ENCODE data around the gene PTPRD.

Gene PTPRD

GRCh38 chr9:8356406-8356805 is 2256.4 kb downstream of the PTPRD start:
- Histone ChIP-seq H3K79me2 (ENCODE audit: insufficient read depth, low read length) (no peaks in the 10 kb centered on the region), H3K36me3 (ENCODE audit: low read length) (no peaks in the 10 kb centered on the region), H3K4me3 (ENCODE audit: insufficient read depth, low read length, poor library complexity, severe bottlenecking) (no peak overlapping the region), H3K27me3 (ENCODE audit: low read length) (no peaks in the 10 kb centered on the region), H3K9ac (ENCODE audit: low read length) (no peak overlapping the region), H4K20me1 (ENCODE audit: low read depth, low read length) (no peaks in the 10 kb centered on the region), H2AFZ (ENCODE audit: low read depth, low read length, severe bottlenecking) (no peak overlapping the region), H3K9me2 (replicated peaks; ENCODE audit: insufficient read depth, low read length) (no peaks in the 10 kb centered on the region), H3F3A (ENCODE audit: insufficient read depth) (no peaks in the 10 kb centered on the region), H3K9me3 (ENCODE audit: insufficient read depth, low read length) (no peaks in the 10 kb centered on the region), H3K4me2 (ENCODE audit: low read depth, low read length, poor library complexity, severe bottlenecking) (no peak overlapping the region), H3K27ac (ENCODE audit: low read depth, low read length) (no peak overlapping the region)
- TF ChIP-seq EZH2phosphoT487 (conservative IDR thresholded peaks at IDR 0.05; ENCODE audit: low read length), result no peak
- TF ChIP-seq, protein P1, sequence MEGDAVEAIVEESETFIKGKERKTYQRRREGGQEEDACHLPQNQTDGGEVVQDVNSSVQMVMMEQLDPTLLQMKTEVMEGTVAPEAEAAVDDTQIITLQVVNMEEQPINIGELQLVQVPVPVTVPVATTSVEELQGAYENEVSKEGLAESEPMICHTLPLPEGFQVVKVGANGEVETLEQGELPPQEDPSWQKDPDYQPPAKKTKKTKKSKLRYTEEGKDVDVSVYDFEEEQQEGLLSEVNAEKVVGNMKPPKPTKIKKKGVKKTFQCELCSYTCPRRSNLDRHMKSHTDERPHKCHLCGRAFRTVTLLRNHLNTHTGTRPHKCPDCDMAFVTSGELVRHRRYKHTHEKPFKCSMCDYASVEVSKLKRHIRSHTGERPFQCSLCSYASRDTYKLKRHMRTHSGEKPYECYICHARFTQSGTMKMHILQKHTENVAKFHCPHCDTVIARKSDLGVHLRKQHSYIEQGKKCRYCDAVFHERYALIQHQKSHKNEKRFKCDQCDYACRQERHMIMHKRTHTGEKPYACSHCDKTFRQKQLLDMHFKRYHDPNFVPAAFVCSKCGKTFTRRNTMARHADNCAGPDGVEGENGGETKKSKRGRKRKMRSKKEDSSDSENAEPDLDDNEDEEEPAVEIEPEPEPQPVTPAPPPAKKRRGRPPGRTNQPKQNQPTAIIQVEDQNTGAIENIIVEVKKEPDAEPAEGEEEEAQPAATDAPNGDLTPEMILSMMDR (IDR thresholded peaks at IDR 0.05; ENCODE audit: insufficient read depth, low read length, poor library complexity, severe bottlenecking), result no peak

GRCh38 chr9:8351436-8351835 is 2261.4 kb downstream of the PTPRD start:
- H3K9ac ChIP-seq (ENCODE audit: low read length), result no peak overlapping the region
- H3K36me3 ChIP-seq (ENCODE audit: low read length), result no peaks in the 10 kb centered on the region
- no peaks in the 10 kb centered on the region for H3K9me3 ChIP-seq (ENCODE audit: insufficient read depth, low read length)
- no peaks in the 10 kb centered on the region for H3K79me2 ChIP-seq (ENCODE audit: insufficient read depth, low read length)
- no peaks in the 10 kb centered on the region for H3F3A ChIP-seq (ENCODE audit: insufficient read depth)
- TF ChIP-seq EZH2phosphoT487 (conservative IDR thresholded peaks at IDR 0.05; ENCODE audit: low read length), result no peak
- TF ChIP-seq, protein P1 (IDR thresholded peaks at IDR 0.05; ENCODE audit: insufficient read depth, low read length, poor library complexity, severe bottlenecking), result no peak
- no peak overlapping the region for H3K4me2 ChIP-seq (ENCODE audit: low read depth, low read length, poor library complexity, severe bottlenecking)
- H3K9me2 ChIP-seq (replicated peaks; ENCODE audit: insufficient read depth, low read length), result no peaks in the 10 kb centered on the region
- H3K27me3 ChIP-seq (ENCODE audit: low read length), result no peaks in the 10 kb centered on the region
- no peak overlapping the region for H2AFZ ChIP-seq (ENCODE audit: low read depth, low read length, severe bottlenecking)
- H4K20me1 ChIP-seq (ENCODE audit: low read depth, low read length), result no peaks in the 10 kb centered on the region
- H3K4me3 ChIP-seq (ENCODE audit: insufficient read depth, low read length, poor library complexity, severe bottlenecking), result no peak overlapping the region
- no peak overlapping the region for H3K27ac ChIP-seq (ENCODE audit: low read depth, low read length)

GRCh38 chr9:8349901-8350300 is 2262.9 kb downstream of the PTPRD start:
- Histone ChIP-seq H4K20me1 (ENCODE audit: low read depth, low read length) (no peaks in the 10 kb centered on the region), H3K9ac (ENCODE audit: low read length) (no peak overlapping the region), H3K9me2 (replicated peaks; ENCODE audit: insufficient read depth, low read length) (no peaks in the 10 kb centered on the region), H3K4me2 (ENCODE audit: low read depth, low read length, poor library complexity, severe bottlenecking) (no peak overlapping the region), H3K27ac (ENCODE audit: low read depth, low read length) (no peak overlapping the region), H3K79me2 (ENCODE audit: insufficient read depth, low read length) (no peaks in the 10 kb centered on the region), H3F3A (ENCODE audit: insufficient read depth) (no peaks in the 10 kb centered on the region), H3K9me3 (ENCODE audit: insufficient read depth, low read length) (no peaks in the 10 kb centered on the region), H3K4me3 (ENCODE audit: insufficient read depth, low read length, poor library complexity, severe bottlenecking) (no peak overlapping the region), H2AFZ (ENCODE audit: low read depth, low read length, severe bottlenecking) (no peak overlapping the region), H3K27me3 (ENCODE audit: low read length) (no peaks in the 10 kb centered on the region), H3K36me3 (ENCODE audit: low read length) (no peaks in the 10 kb centered on the region)
- TF ChIP-seq, protein P1 (IDR thresholded peaks at IDR 0.05; ENCODE audit: insufficient read depth, low read length, poor library complexity, severe bottlenecking), result no peak
- no peak for TF ChIP-seq EZH2phosphoT487 (conservative IDR thresholded peaks at IDR 0.05; ENCODE audit: low read length)
